AG10803 (cell line): ENCODE results near the gene NCKAP5.
"Not testable (repeated sequence)": the region's sequence is repeated elsewhere in the genome, so short reads cannot be mapped to it uniquely, and the experiment has no call there.

ENCODE experiments used
- DNase-seq: peaks from one replicate; pipeline ENCODE4 v3.0.0; 2010; ENCODE audit warnings: low read depth
- H3K4me3 ChIP-seq: 2 replicates; pipeline ENCODE4 v1.5.1; 2011; ENCODE audit warnings: mild to moderate bottlenecking, low read length, control low read depth
- CTCF ChIP-seq: conservative IDR thresholded peaks from 2 replicates; pipeline ENCODE4 v1.5.1; 2011; ENCODE audit warnings: mild to moderate bottlenecking, low read length, control low read depth, inconsistent platforms

NCKAP5 gene

GRCh38 chr2:132719480-132719879, 848.8 kb downstream of the NCKAP5 start:
- TF ChIP-seq CTCF, result no peak
- no peak for DNase-seq
- no peak overlapping the region for H3K4me3 ChIP-seq

GRCh38 chr2:132716954-132717353, 851.3 kb downstream of the NCKAP5 start:
- H3K4me3 ChIP-seq, result no peak overlapping the region
- TF ChIP-seq CTCF, result no peak
- DNase-seq, result no peak

GRCh38 chr2:132715386-132716351, 852.6 kb downstream of the NCKAP5 start:
- no peak for DNase-seq
- no peak overlapping the region for H3K4me3 ChIP-seq
- no peak for TF ChIP-seq CTCF

GRCh38 chr2:132703396-132703795, 864.9 kb downstream of the NCKAP5 start:
- no peak for TF ChIP-seq CTCF
- DNase-seq, result no peak
- no peak overlapping the region for H3K4me3 ChIP-seq

- no peak for TF ChIP-seq CTCF
Observed at GRCh38 chr2:132701810-132702209, 866.5 kb downstream of the NCKAP5 start.

GRCh38 chr2:132699802-132700201, 868.5 kb downstream of the NCKAP5 start:
- DNase-seq, H3K4me3 ChIP-seq: not testable (repeated sequence)

More at GRCh38 chr2:132701810-132702209, 866.5 kb downstream of the NCKAP5 start:
- no peak overlapping the region for H3K4me3 ChIP-seq
- peak; percentile 59 for DNase-seq

GRCh38 chr2:132698347-132698746, 869.9 kb downstream of the NCKAP5 start:
- DNase-seq, H3K4me3 ChIP-seq: not testable (repeated sequence)

- no peak for TF ChIP-seq CTCF
- DNase-seq, result no peak
- no peak overlapping the region for H3K4me3 ChIP-seq
Observed at GRCh38 chr2:132697556-132698205, 870.6 kb downstream of the NCKAP5 start.
